WI38 (cell line): ENCODE data around the gene GRAPL.
"Not testable (repeated sequence)": the region's sequence is repeated elsewhere in the genome, so short reads cannot be mapped to it uniquely, and the experiment has no call there.

Experiments used
- H3K4me3 ChIP-seq: 2 replicates; pipeline ENCODE4 v1.5.1; 2011; ENCODE audit warnings: low read depth, mild to moderate bottlenecking, control low read depth, low read length

GRAPL gene

GRCh38 chr17:19136138-19136537 lies 8.7 kb downstream of the GRAPL start:
- not testable (repeated sequence) for H3K4me3 ChIP-seq

DNA sequence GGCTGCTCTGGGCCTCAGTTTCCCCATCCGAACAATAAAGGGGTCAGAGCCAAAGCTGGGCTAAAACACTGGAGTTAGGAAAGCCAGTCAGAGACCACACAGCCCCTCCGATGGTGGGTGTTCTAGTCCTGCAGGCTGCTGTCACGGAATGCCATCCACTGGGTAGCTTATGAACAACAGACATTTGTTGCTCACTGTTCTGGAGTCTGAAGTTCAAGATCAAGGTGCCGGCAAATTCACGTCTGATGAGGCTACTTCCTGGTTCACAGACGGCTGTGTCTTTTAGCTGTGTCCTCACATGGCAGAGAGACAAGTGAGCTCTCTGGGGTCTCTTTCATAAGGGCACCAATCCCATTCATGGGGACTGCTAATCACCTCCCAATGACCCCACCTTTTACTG lies 9.2 kb downstream of the GRAPL start:
- not testable (repeated sequence) for H3K4me3 ChIP-seq

DNA sequence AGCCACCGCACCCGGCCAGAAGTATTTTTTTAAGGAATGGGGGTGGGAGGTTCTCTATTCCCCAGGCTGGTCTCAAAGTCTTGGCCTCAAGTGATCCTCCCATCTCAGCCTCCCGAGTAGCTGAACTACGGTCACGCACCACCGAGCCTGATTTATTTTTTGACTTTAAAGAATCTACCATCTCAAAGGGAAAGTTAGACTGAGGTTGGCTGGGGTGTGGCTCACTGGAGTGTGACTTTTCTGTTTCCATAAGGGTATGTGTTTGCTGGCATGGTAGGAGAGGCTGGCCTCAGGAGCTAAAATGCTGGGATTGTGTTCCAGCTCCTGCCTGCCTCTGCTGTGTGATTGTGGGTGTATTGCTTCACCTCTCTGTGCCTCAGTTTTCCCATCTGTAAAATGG lies 10.6 kb downstream of the GRAPL start:
- H3K4me3 ChIP-seq: not testable (repeated sequence)

GRCh38 chr17:19141366-19142155 lies 14.2 kb downstream of the GRAPL start:
- not testable (repeated sequence) for H3K4me3 ChIP-seq

DNA sequence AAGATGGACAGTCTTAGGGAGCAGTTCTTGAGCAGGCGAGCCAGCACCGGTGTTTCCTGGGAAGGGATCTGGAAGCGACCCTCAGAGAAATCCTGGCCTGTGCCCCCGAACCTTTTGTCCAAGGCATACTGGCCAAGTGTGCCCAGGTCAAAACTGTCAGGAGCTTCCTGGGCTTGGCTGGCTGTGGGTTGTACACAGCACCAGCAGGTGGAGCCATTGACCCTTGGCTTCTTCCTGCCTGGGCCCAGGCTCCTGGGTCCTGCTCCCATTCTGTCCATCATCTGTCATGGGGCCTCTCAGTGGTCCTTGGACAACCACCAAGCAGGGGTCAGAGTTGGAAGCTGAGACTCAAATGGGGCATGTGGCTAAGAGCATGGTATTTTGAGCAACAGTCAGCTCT lies 15.0 kb downstream of the GRAPL start:
- not testable (repeated sequence) for H3K4me3 ChIP-seq

GRCh38 chr17:19143097-19143777 lies 15.8 kb downstream of the GRAPL start:
- H3K4me3 ChIP-seq: not testable (repeated sequence)

DNA sequence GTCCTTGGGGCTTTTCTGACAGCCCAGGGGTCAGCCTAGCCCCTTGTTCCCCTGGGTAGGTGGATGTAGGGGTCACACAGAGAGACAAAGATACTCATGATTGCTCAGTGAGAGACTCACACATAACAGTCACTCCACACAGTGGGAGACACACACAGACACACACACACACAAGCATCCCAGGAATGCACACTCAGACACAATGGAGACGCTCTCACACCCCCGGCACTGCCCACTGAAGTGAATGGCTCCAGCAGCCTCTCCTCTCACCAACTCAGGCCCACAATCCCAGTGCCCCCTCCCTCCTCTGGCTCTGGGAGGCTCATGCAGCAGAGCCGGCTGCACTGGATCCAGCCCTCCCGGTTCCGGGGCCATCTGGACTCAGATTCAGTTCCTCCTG lies 17.0 kb downstream of the GRAPL start:
- H3K4me3 ChIP-seq: not testable (repeated sequence)

GRCh38 chr17:19145471-19145870 lies 18.1 kb downstream of the GRAPL start:
- H3K4me3 ChIP-seq: not testable (repeated sequence)

- H3K4me3 ChIP-seq: not testable (repeated sequence)
These were observed 23.6 kb downstream of the GRAPL start for GRCh38 chr17:19150678-19151615.

- not testable (repeated sequence) for H3K4me3 ChIP-seq
These were observed 30.2 kb downstream of the GRAPL start for GRCh38 chr17:19157628-19158027.

DNA sequence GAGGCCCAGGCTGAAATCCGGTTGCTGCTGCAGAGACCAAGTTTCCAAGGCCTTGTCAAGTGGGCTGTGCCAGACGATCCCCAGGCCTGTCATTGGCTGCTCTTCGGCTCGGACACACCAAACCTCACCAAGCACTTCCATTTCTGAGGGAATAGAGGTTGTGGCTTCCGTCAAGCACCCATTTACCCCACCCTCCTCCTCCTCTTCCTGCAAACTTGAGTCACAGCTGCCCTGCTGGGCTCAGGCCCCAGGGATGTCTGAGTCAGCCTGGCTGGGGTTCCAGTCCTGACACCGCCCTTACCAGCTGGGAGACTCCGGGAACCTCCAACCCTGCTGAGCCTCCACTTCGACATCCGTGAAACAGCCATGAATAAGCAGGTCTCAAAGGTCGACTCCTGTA lies 31.1 kb downstream of the GRAPL start:
- not testable (repeated sequence) for H3K4me3 ChIP-seq

DNA sequence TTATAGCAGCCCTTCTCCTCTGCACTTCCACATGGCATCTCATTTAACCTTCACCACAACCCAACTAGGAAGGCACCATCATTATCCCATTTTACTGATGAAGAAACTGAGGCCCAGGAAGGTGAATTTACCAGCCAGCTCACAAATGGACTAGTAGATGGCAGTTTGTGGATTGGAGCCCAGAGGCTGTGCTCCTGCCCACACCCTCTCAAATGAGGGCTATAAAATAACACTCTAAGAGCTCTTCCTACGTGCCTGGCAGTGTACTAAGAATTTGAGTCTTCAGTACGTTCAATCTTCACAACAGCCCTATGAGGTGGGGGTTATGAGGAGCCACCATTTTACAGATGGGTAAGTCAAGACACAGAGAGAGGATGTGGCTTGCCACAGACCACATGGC lies 31.5 kb downstream of the GRAPL start:
- not testable (repeated sequence) for H3K4me3 ChIP-seq

DNA sequence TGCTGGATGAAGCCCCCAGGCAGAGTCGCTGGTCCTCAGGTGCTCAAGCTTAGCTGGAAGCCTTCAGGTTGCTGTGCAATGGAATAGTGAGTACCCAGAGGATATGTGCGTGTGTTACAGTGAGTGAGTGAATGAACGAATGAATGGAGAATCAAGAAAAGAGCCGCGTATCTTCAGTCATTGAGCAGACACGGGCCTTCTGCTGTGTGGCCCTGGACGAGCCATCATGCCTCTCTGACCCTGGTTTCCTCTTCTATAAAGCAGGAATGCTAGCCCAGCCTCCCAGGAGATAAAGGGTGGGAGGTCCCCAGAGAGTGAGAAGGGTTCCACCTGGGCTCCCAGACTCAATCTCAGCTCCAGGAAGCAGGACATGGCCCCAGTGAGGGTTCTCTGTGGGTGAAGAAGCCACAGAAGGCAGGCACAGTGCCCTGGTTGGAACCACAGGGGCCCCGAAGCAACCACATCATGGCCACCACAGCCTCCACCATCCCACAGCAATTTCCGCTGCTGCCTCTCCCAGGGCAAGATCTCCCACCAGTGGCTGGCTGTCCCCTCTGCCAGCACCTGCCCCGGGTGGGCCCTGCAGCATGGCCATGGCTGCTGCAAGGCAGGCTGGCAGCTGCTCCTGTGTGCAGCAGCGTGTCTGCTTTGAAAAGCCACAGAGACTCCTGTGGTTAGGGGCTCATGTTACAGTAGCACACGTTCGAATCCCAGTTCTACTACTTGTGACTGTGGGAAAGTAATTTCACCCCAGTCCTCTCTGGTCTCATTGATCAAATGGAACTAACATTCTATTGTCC lies 34.1 kb downstream of the GRAPL start:
- H3K4me3 ChIP-seq: not testable (repeated sequence)

DNA sequence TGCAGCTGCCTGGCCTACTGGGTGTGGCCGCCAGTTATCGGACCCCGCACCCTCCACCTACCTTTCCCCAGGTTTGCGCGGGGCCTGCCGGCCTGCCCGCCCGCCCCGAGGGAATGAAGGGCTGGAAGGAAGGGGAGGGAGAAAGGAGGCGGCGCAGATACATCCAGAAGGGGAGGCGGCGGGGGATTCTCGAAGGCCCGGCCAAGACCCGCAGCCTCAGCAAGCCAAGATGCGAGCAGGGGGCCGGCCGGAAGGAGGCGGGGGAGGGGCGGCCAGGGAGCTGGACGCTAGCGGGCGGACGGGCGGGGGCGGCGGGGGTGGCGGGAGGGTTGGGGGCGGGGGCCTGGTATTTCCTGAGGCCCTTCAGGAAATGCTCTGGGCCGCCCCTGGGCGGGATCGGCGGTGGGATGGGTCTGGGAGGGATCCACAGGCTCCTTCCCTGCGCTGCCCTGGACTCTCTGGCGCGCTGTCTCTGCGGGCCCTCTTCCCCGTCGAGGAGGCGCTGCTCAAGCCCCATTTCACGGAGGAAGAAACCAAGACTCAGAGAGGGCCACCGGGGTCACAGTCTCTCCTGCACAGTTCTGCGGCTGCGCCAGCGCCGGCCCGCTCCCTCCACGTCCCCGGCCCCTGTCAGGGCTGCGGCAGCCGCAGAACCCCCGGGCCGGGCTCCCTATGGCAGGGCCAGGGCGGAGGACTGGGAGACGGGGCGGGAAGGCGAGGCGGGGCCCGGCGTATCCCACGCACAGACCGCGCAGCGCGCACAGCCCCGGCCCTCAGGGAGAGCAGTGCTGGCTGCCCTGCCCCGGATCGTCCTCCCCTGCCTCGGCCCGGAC lies 35.2 kb downstream of the GRAPL start:
- H3K4me3 ChIP-seq: not testable (repeated sequence)

- H3K4me3 ChIP-seq: not testable (repeated sequence)
These were observed 47.0 kb downstream of the GRAPL start for GRCh38 chr17:19174422-19174821.

- H3K4me3 ChIP-seq: not testable (repeated sequence)
These were observed 48.0 kb downstream of the GRAPL start for GRCh38 chr17:19175410-19175809.

GRCh38 chr17:19181040-19181875 lies 53.9 kb downstream of the GRAPL start:
- not testable (repeated sequence) for H3K4me3 ChIP-seq
